ENCODE data around the gene RGS14. TPM values are rescaled to one million over a fixed set of nuclear protein-coding genes. Genes with fewer than 3 reads are reported as not detected.

RGS14 gene
- total RNA-seq, 1 donor from 2014 or later = 14.1 TPM

DNA sequence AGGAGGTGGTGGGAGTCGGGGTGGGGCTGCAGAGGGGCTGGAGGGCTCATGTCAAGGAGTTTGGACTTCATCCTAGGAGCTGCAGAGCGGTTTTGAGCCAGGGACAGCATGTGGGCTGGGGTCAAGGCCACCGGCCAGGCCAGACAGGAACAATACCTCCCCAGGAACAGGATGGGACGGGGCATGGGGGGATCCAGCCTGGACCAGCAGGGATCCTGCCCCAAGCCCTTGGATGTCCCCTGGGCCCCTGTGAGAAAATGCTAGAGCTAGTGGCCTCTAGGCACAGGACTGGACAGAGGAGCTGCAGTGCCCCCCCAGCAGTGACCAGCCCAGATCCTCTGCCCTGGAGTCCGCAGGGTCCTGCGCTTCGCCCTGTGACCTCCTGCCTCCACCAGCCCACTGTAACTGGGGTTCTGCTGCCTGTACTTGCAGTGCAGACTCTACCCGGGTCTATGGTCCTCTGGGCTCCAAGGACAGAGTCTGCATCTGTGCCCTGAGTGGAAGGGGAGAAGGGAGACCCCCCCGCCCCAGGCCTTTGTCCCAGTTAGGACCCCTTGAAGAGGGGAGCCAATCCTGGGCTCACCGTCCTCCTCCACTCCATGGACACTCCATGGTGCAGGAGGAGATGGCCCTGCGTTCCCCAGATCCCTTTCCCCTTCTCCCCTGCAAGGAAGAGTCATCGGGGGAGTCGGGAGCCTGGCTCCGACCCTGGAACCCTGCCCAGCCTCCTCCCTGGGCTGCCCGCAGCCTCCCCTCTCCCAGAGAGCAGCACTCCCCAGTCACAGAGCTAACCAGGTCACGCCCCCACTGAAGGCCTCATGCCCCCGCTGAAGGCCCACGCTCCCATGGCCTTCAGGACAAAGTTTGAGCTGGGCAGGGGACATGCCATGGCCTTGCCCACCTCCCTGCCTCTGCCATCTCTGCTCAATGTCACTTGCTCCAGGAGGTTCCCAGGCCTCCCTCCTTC, 43.1 kb upstream of the RGS14 start:
- Mint-ChIP-seq H3K4me1 (peaks cover 17% of the 10 kb centered on the region), H3K27ac (no peak overlapping the region), H3K4me3 (no peak overlapping the region), H3K9me3 (peaks cover 4% of the 10 kb centered on the region), H3K36me3 (peaks cover 1% of the 10 kb centered on the region), H3K27me3 (ENCODE audit: low read depth) (no peaks in the 10 kb centered on the region)
- no peak for DNase-seq (ENCODE audit: low spot score in 2 of 2, unreplicated experiment in 2 of 2)
- TF ChIP-seq, protein P1, sequence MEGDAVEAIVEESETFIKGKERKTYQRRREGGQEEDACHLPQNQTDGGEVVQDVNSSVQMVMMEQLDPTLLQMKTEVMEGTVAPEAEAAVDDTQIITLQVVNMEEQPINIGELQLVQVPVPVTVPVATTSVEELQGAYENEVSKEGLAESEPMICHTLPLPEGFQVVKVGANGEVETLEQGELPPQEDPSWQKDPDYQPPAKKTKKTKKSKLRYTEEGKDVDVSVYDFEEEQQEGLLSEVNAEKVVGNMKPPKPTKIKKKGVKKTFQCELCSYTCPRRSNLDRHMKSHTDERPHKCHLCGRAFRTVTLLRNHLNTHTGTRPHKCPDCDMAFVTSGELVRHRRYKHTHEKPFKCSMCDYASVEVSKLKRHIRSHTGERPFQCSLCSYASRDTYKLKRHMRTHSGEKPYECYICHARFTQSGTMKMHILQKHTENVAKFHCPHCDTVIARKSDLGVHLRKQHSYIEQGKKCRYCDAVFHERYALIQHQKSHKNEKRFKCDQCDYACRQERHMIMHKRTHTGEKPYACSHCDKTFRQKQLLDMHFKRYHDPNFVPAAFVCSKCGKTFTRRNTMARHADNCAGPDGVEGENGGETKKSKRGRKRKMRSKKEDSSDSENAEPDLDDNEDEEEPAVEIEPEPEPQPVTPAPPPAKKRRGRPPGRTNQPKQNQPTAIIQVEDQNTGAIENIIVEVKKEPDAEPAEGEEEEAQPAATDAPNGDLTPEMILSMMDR (IDR thresholded peaks at IDR 0.05; ENCODE audit: unreplicated experiment) = no peak

DNA sequence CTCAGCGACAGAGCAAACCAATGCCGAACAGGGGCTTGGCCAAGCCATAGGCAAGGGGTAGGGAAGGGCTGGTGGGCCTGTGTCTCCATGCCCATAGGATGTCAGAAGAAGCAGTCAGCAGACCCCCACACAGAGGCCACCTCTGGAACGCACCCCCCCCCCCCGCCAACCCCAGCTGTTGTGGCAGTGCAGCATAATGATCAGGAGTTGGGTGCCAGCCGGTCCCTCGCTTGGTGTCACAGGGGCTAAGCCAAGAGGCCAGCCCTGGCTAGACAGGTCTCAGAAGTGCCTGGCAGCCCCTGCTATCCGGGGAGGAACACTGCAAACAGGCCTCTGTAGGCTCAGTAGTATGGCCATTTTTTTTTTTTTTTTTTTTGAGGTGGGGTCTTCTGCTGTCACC, 42.3 kb upstream of the RGS14 start:
- no peak overlapping the region for H3K27ac Mint-ChIP-seq
- H3K36me3 Mint-ChIP-seq = peaks cover 1% of the 10 kb centered on the region
- H3K27me3 Mint-ChIP-seq (ENCODE audit: low read depth) = no peaks in the 10 kb centered on the region
- peaks cover 13% of the 10 kb centered on the region for H3K4me1 Mint-ChIP-seq
- no peak overlapping the region for H3K4me3 Mint-ChIP-seq
- peaks cover 7% of the 10 kb centered on the region for H3K9me3 Mint-ChIP-seq
- DNase-seq (ENCODE audit: low spot score in 2 of 2, unreplicated experiment in 2 of 2) = no peak
- TF ChIP-seq, protein P1 (IDR thresholded peaks at IDR 0.05; ENCODE audit: unreplicated experiment) = no peak

DNA sequence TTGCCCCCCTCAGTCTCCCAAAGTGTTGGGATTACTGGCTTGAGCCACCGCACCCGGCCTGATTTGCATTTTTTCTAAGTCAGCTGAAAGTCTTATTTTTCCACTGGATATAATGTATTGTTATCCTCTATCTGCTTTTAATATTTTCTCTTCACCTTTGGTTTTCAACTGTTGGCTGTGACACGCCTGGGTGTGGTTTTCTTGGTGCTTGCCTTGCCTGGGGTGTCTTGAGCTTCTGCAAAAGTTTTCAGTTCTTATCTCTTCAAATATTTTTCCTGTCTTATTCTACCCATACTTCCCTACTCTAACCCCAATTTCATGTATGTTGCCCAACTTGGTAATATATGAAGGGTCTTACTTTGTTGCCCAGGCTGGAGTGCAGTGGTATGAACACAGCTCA, 41.7 kb upstream of the RGS14 start:
- TF ChIP-seq, protein P1 (IDR thresholded peaks at IDR 0.05; ENCODE audit: unreplicated experiment) = no peak
- Mint-ChIP-seq H3K27me3 (ENCODE audit: low read depth) (no peaks in the 10 kb centered on the region), H3K9me3 (peaks cover 7% of the 10 kb centered on the region), H3K27ac (no peak overlapping the region), H3K4me1 (peaks cover 8% of the 10 kb centered on the region), H3K36me3 (peaks cover 2% of the 10 kb centered on the region), H3K4me3 (no peak overlapping the region)
- DNase-seq (ENCODE audit: low spot score in 2 of 2, unreplicated experiment in 2 of 2) = no peak

DNA sequence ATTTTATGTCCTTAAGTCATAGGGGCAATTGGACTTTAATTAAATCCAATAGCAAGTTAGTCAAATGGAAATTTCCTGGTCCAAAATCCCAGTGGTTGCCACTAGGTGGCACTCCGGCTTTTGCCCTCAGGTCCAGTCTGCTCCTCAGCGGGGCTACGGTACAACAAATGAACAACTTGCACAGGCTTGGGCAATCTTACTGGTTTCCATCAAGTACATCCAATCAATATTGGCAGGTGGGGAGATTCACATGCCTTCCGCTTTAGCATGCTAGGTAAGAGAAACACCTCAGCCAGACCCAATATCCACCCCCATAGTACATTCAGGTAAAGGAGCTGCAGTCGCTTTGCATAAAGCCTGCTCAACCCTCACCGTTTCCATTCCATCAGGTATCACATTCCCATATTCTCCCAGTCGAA, 39.8 kb upstream of the RGS14 start:
- Mint-ChIP-seq H3K27me3 (ENCODE audit: low read depth) (no peaks in the 10 kb centered on the region), H3K9me3 (peaks cover 7% of the 10 kb centered on the region), H3K4me3 (no peak overlapping the region), H3K27ac (no peak overlapping the region), H3K4me1 (peaks cover under 1% of the 10 kb centered on the region), H3K36me3 (peaks cover 7% of the 10 kb centered on the region)
- TF ChIP-seq, protein P1 (IDR thresholded peaks at IDR 0.05; ENCODE audit: unreplicated experiment) = peak; percentile 88
- DNase-seq (ENCODE audit: low spot score in 2 of 2, unreplicated experiment in 2 of 2) = peak in 1 of 2 experiments; percentile 71

DNA sequence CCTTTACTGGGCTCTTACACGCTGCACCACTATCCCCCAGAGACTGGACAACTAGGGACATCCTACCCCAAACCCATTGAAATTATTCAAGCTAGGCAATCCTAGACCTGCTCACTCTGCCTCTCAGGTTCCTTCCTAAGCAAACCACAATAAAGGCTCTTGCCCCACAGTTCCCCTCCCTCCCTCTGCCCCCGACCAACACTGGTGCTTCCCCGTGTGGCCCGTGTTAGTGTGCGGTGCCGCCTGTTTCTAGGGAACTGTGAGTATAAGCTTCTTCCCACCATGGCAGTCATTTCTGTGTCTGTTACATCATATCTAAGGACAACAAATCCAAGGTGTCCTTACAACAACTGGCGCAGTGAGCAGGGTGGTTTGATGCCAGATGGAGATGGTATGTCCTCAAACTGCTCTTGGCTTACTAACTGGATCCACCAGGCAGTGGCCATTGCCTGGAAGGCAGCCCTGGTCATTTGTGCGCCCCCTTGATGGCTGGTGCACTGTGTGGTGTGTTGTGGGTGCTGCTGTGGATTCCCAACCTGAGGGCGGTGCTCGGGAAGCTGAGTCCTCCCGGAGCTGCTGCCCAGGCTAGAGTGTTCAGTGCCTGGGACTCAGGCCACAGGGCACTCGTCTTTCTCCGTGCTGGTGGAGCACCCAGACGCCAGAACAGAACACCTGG, 37.7 kb upstream of the RGS14 start:
- TF ChIP-seq, protein P1 (IDR thresholded peaks at IDR 0.05; ENCODE audit: unreplicated experiment) = no peak
- Mint-ChIP-seq H3K27me3 (ENCODE audit: low read depth) (no peaks in the 10 kb centered on the region), H3K4me1 (no peaks in the 10 kb centered on the region), H3K4me3 (no peak overlapping the region), H3K9me3 (peaks cover 7% of the 10 kb centered on the region), H3K27ac (no peak overlapping the region), H3K36me3 (peaks cover 7% of the 10 kb centered on the region)
- no peak for DNase-seq (ENCODE audit: low spot score in 2 of 2, unreplicated experiment in 2 of 2)
